Glutamatergic neuron (in vitro differentiated cells): Measurements from ENCODE around the gene PGRMC1. TPM values are rescaled to one million over a fixed set of nuclear protein-coding genes. Genes with fewer than 3 reads are reported as not detected.

Experiments used
- DNase-seq: peaks from one replicate; pipeline ENCODE4 v3.0.0; 2022
- H3K27ac Mint-ChIP-seq: one replicate; pipeline ENCODE4 v1.8.0; 2020; ENCODE audit warnings: mild to moderate bottlenecking, mixed read lengths, inconsistent platforms; ENCODE audit not compliant: unreplicated experiment
- H3K27me3 Mint-ChIP-seq: one replicate; pipeline ENCODE4 v1.8.0; 2020; ENCODE audit warnings: mild to moderate bottlenecking, moderate library complexity, mixed read lengths, inconsistent platforms; ENCODE audit not compliant: unreplicated experiment
- H3K36me3 Mint-ChIP-seq: one replicate; pipeline ENCODE4 v1.8.0; 2020; ENCODE audit warnings: mild to moderate bottlenecking, mixed read lengths, inconsistent platforms; ENCODE audit not compliant: unreplicated experiment
- H3K4me1 Mint-ChIP-seq: one replicate; pipeline ENCODE4 v1.8.0; 2020; ENCODE audit warnings: mild to moderate bottlenecking, low read depth, mixed read lengths, inconsistent platforms; ENCODE audit not compliant: unreplicated experiment
- H3K4me3 Mint-ChIP-seq: one replicate; pipeline ENCODE4 v1.8.0; 2020; ENCODE audit warnings: mild to moderate bottlenecking, mixed read lengths, inconsistent platforms; ENCODE audit not compliant: unreplicated experiment
- H3K9me3 Mint-ChIP-seq: one replicate; pipeline ENCODE4 v1.8.0; 2020; ENCODE audit warnings: mild to moderate bottlenecking, moderate library complexity, mixed read lengths, inconsistent platforms; ENCODE audit not compliant: unreplicated experiment
- CTCF ChIP-seq: fragments of 200-600 bp; sonication (generic); IDR thresholded peaks from one replicate; pipeline ENCODE4 v1.5.0; 2021; ENCODE audit not compliant: partially characterized antibody, unreplicated experiment
- long read RNA-seq: library from polyadenylated mRNA; unstranded; transcript quantifications from one replicate; pipeline ENCODE4 v2.0.0, GENCODE V29; 2020; ENCODE audit not compliant: unreplicated experiment
- total RNA-seq: library from RNA; stranded (reverse); fragmentation: NEBNext Ultra II Directional; extraction: Animal tissue kit (Norgen Biotek cat#: 25700); gene quantifications from one replicate; pipeline ENCODE4 v1.2.1, GENCODE V29; 2021; ENCODE audit not compliant: unreplicated experiment

Gene PGRMC1
- 239 TPM for total RNA-seq
- long read RNA-seq, transcript PGRMC1-201 (3 exons, 1,911 nt), result major isoform, 269 of 274 reads
- long read RNA-seq, partial matches to known transcripts, result 2 of 274 reads
- long read RNA-seq, other reads (novel, unspliced or antisense), result 1 of 274 reads

GRCh38 chrX:119235872-119236622 lies at the start of gene PGRMC1:
Gene PGRMC1, plus strand, starts transcription at chrX:119236285. Its CDS starts 79 bp downstream, at chrX:119236364.
- Mint-ChIP-seq H3K4me1 (peaks cover 14% of the 10 kb centered on the region), H3K9me3 (peaks cover 12% of the 10 kb centered on the region), H3K27me3 (peaks cover 4% of the 10 kb centered on the region), H3K36me3 (no peaks in the 10 kb centered on the region), H3K4me3 (peak within 1 kb of the TSS; percentile 99), H3K27ac (peak within 1 kb of the TSS; percentile 98)
- TF ChIP-seq CTCF, result no peak
- peak; percentile 81 for DNase-seq

- H3K4me3 Mint-ChIP-seq, result no peak overlapping the region
- TF ChIP-seq CTCF, result no peak
- peak overlapping the region; percentile 55 for H3K27ac Mint-ChIP-seq
- no peak for DNase-seq
- no peaks in the 10 kb centered on the region for H3K36me3 Mint-ChIP-seq
- peaks cover 4% of the 10 kb centered on the region for H3K27me3 Mint-ChIP-seq
- peaks cover 25% of the 10 kb centered on the region for H3K4me1 Mint-ChIP-seq
- no peaks in the 10 kb centered on the region for H3K9me3 Mint-ChIP-seq
Observed at GRCh38 chrX:119186763-119187162, 49.3 kb upstream of the PGRMC1 start.

- H3K27me3 Mint-ChIP-seq, result peaks cover 4% of the 10 kb centered on the region
- no peak for DNase-seq
- H3K36me3 Mint-ChIP-seq, result no peaks in the 10 kb centered on the region
- no peak overlapping the region for H3K4me3 Mint-ChIP-seq
- TF ChIP-seq CTCF, result no peak
- H3K9me3 Mint-ChIP-seq, result no peaks in the 10 kb centered on the region
- peak overlapping the region; percentile 22 for H3K27ac Mint-ChIP-seq
- peaks cover 25% of the 10 kb centered on the region for H3K4me1 Mint-ChIP-seq
Observed at GRCh38 chrX:119187298-119187697, 48.8 kb upstream of the PGRMC1 start.

- no peak for DNase-seq
- TF ChIP-seq CTCF, result no peak
- H3K4me1 Mint-ChIP-seq, result peaks cover 21% of the 10 kb centered on the region
Observed at GRCh38 chrX:119189115-119189514, 47.0 kb upstream of the PGRMC1 start.

GRCh38 chrX:119189595-119189994 lies 46.5 kb upstream of the PGRMC1 start:
- peak; percentile 30 for DNase-seq
- TF ChIP-seq CTCF, result no peak
- Mint-ChIP-seq H3K4me3 (peak overlapping the region; percentile 64), H3K4me1 (peaks cover 26% of the 10 kb centered on the region), H3K9me3 (no peaks in the 10 kb centered on the region), H3K27me3 (peaks cover 4% of the 10 kb centered on the region), H3K27ac (peak overlapping the region; percentile 97), H3K36me3 (no peaks in the 10 kb centered on the region)

More at GRCh38 chrX:119189115-119189514, 47.0 kb upstream of the PGRMC1 start:
- peak overlapping the region; percentile 64 for H3K4me3 Mint-ChIP-seq
- peaks cover 4% of the 10 kb centered on the region for H3K27me3 Mint-ChIP-seq
- H3K9me3 Mint-ChIP-seq, result no peaks in the 10 kb centered on the region
- no peaks in the 10 kb centered on the region for H3K36me3 Mint-ChIP-seq
- peak overlapping the region; percentile 97 for H3K27ac Mint-ChIP-seq
